NT2/D1 (cell line): Measurements from ENCODE around the gene CCDC66.

Experiments used
- YY1 ChIP-seq: IDR thresholded peaks from 2 replicates; pipeline ENCODE4 v1.6.1; 2011; ENCODE audit not compliant: insufficient read length, insufficient read depth
- ZNF274 ChIP-seq: IDR thresholded peaks from 2 replicates; pipeline ENCODE4 v1.6.1; 2011; ENCODE audit warnings: mild to moderate bottlenecking, low read depth, low read length

DNA sequence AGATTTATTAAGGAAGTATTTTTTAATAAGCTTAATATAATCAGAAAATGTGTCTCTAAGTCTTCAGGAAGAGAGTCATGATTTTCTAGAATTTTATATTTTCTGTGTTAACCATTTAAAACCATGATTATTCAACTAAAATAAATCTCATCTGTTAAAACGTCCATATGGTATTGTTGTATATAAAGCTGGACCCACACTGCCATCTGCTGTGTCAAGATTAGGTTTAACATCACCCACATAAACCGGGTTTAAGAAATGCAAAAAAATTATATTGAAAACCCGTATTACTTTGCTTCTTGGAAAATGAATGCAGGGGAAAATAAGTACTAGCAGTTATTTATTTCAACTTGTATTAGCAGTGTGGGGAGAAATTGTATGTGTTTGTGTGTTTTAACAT is 9.5 kb upstream of the CCDC66 start:
- TF ChIP-seq ZNF274 (no peak), YY1 (no peak)
